Measurements from ENCODE around the gene TRAPPC14. TPM values are rescaled to one million over a fixed set of nuclear protein-coding genes. Genes with fewer than 3 reads are reported as not detected.

TRAPPC14 gene
- polyA plus RNA-seq (2012; rRNA removed): 13.9 and 16.4 TPM in 2 replicates
- 3.7 and 5.3 TPM in 2 replicates for polyA plus RNA-seq (2012; cell fraction: cytosol; rRNA removed)
- 125 and 160 TPM in 2 replicates for polyA plus RNA-seq (2012; cell fraction: nucleus; rRNA removed)

GRCh38 chr7:100158229-100159098 lies at the start of gene TRAPPC14:
TSS of gene TRAPPC14 (minus strand) at chr7:100158723. CDS start at chr7:100158499, 224 bp downstream.
- H3K79me2 ChIP-seq (ENCODE audit: insufficient read depth): peaks cover 40% of the 10 kb centered on the region
- H3K27me3 ChIP-seq (ENCODE audit: insufficient read depth): no peaks in the 10 kb centered on the region
- peak within 1 kb of the TSS; percentile 87 to 93 for H3K4me3 ChIP-seq (ENCODE audit: low read depth in 2 of 2, low read length in 1 of 2)
- H3K9me2 ChIP-seq: no peaks in the 10 kb centered on the region
- H3K9ac ChIP-seq: peak within 1 kb of the TSS; percentile 85
- H3F3A ChIP-seq (replicated peaks; ENCODE audit: insufficient read depth): peaks cover 8% of the 10 kb centered on the region
- H2AFZ ChIP-seq (ENCODE audit: low read depth): peak within 1 kb of the TSS; percentile 83
- CTCF ChIA-PET: interaction anchor here (0.7 to 3.9 kb wide), 8 partner anchors 8 to 110 kb away, joined by 3 to 33 read pairs (median 6); partner anchors contain the start of genes GPC2, LAMTOR4 and STAG3
- TF ChIP-seq MXI1 (IDR thresholded peaks at IDR 0.05; ENCODE audit: low read depth, low read length): peak; percentile 72
- TF ChIP-seq RXRA (IDR thresholded peaks at IDR 0.05; ENCODE audit: borderline replicate concordance, low read depth): no peak
- no peak for TF ChIP-seq EZH2phosphoT487 (IDR thresholded peaks at IDR 0.05; ENCODE audit: borderline replicate concordance, low read depth)
- peak in 1 of 2 experiments; percentile 30; a peak in 1 of 4 replicates for TF ChIP-seq EP300 (IDR thresholded peaks at IDR 0.05; ENCODE audit: borderline replicate concordance in 1 of 2, low read depth in 1 of 2, low read length in 1 of 2)
- no peak for TF ChIP-seq RFX5 (IDR thresholded peaks at IDR 0.05; ENCODE audit: low read length)
- peak; percentile 77 for TF ChIP-seq YY1 (IDR thresholded peaks at IDR 0.05; ENCODE audit: low read depth)
- peak; percentile 90 for TF ChIP-seq TAF1 (IDR thresholded peaks at IDR 0.05; ENCODE audit: borderline replicate concordance, low read depth, low read length)
- TF ChIP-seq ELF1 (IDR thresholded peaks at IDR 0.05): peak; percentile 87
- TF ChIP-seq GABPA (IDR thresholded peaks at IDR 0.05; ENCODE audit: low read depth): peak; percentile 93
- peak; percentile 96 for TF ChIP-seq POLR2AphosphoS5 (IDR thresholded peaks at IDR 0.05; ENCODE audit: low read depth, low read length)
- TF ChIP-seq FOXM1 (IDR thresholded peaks at IDR 0.05; ENCODE audit: low read depth): no peak; the same call in 1 of the 2 replicates
- TF ChIP-seq TCF12 (IDR thresholded peaks at IDR 0.05): peak; percentile 29; the same call in 1 of the 2 replicates
- TF ChIP-seq PBX3 (IDR thresholded peaks at IDR 0.05): 0 out of 2 replicates have a peak, but pooled peaks have one; percentile 23
- TF ChIP-seq MAX (IDR thresholded peaks at IDR 0.05; ENCODE audit: low read depth): peak; percentile 62; the same call in 1 of the 2 replicates
- no peak for TF ChIP-seq USF1 (IDR thresholded peaks at IDR 0.05; ENCODE audit: borderline replicate concordance, low read depth)
- peak; percentile 81; the same call in 1 of the 2 replicates for TF ChIP-seq SIN3A (IDR thresholded peaks at IDR 0.05; ENCODE audit: borderline replicate concordance, low read depth, low read length)
- peak; percentile 84 for TF ChIP-seq CHD2 (IDR thresholded peaks at IDR 0.05; ENCODE audit: low read length, partially characterized antibody)
- TF ChIP-seq TEAD4 (IDR thresholded peaks at IDR 0.05; ENCODE audit: borderline replicate concordance, insufficient read depth): peak; percentile 59; the same call in 1 of the 2 replicates
- TF ChIP-seq ZBTB33 (IDR thresholded peaks at IDR 0.05; ENCODE audit: borderline replicate concordance, low read depth): no peak
- TF ChIP-seq JUND (IDR thresholded peaks at IDR 0.05): no peak
- TF ChIP-seq RCOR1 (IDR thresholded peaks at IDR 0.05; ENCODE audit: low read length): peak; percentile 33; the same call in 1 of the 2 replicates
- no peak for TF ChIP-seq FOSL2 (IDR thresholded peaks at IDR 0.05; ENCODE audit: borderline replicate concordance, low read depth)
- H3K4me2 ChIP-seq: peak within 1 kb of the TSS; percentile 100
- H3K9me3 ChIP-seq: no peaks in the 10 kb centered on the region
- peak within 1 kb of the TSS; percentile 36 to 62 for H3K27ac ChIP-seq (ENCODE audit: low read depth in 2 of 2, low read length in 1 of 2)
- peaks cover 23 to 35% of the 10 kb centered on the region in 2 experiments for H3K36me3 ChIP-seq (replicated peaks in 1 of 2; ENCODE audit: control insufficient read depth in 1 of 2, insufficient read depth in 2 of 2, low read length in 1 of 2)
- H3K4me1 ChIP-seq (ENCODE audit: control insufficient read depth in 1 of 2, insufficient read depth in 2 of 2, low read depth in 1 of 2, low read length in 1 of 2): peaks cover 11 to 19% of the 10 kb centered on the region in 2 experiments; a peak in 2 of 4 replicates
- POLR2A ChIA-PET: interaction anchor here (0.6 to 4.3 kb wide), 3 partner anchors 10 to 18 kb away, joined by 4 to 25 read pairs (median 8); partner anchors contain the start of genes GAL3ST4, GPC2, LAMTOR4 and STAG3
- DNase-seq: peak; percentile 100
- peaks cover 20% of the 10 kb centered on the region for H4K20me1 ChIP-seq (ENCODE audit: insufficient read depth)
- WGBS (ENCODE audit: low lambda C conversion rate): 3% methylated on average over 61 of the region's 87 CpGs
